OCI-LY7 (cell line): ENCODE data around the gene ISOC2.

ENCODE experiments used
- CTCF ChIP-seq: fragments of 200-600 bp; sonication (generic); conservative IDR thresholded peaks from 2 replicates; pipeline ENCODE4 v1.5.1; 2014; ENCODE audit warnings: mild to moderate bottlenecking, antibody characterized with exemption, low read length, moderate library complexity, mixed read lengths
- EZH2phosphoT487 ChIP-seq: fragments of 200-600 bp; sonication (generic); IDR thresholded peaks from 2 replicates; pipeline ENCODE4 v1.6.1; 2018; ENCODE audit warnings: low read depth, borderline replicate concordance, mild to moderate bottlenecking, mixed run types, antibody characterized with exemption, low read length, moderate library complexity, mixed read lengths

- TF ChIP-seq CTCF = no peak
- no peak for TF ChIP-seq EZH2phosphoT487
These were observed 19.0 kb downstream of the ISOC2 start for GRCh38 chr19:55442372-55442961.
